ENCODE measurements around the gene ARHGAP15. TPM values are rescaled to one million over a fixed set of nuclear protein-coding genes. Genes with fewer than 3 reads are reported as not detected.

Gene ARHGAP15
- total RNA-seq, 1 donor from 2014 or later, result not detected

- H3K27me3 ChIP-seq (ENCODE audit: insufficient read depth, low read length), result no peaks in the 10 kb centered on the region
- no peak overlapping the region for H3K4me2 ChIP-seq (ENCODE audit: low read length)
- H3K9me3 ChIP-seq (ENCODE audit: insufficient read depth, low read depth, low read length), result no peaks in the 10 kb centered on the region
- Mint-ChIP-seq H3K4me3 (ENCODE audit: unreplicated experiment) (no peak overlapping the region), H3K9me3 (ENCODE audit: unreplicated experiment) (no peaks in the 10 kb centered on the region), H3K27ac (ENCODE audit: unreplicated experiment) (no peak overlapping the region), H3K27me3 (ENCODE audit: low read depth, unreplicated experiment) (no peaks in the 10 kb centered on the region), H3K36me3 (ENCODE audit: low read depth, unreplicated experiment) (no peaks in the 10 kb centered on the region), H3K4me1 (ENCODE audit: low read depth, unreplicated experiment) (peaks cover 16% of the 10 kb centered on the region)
- no peak overlapping the region for H3K27ac ChIP-seq (ENCODE audit: low read depth, low read length)
- TF ChIP-seq EZH2 (IDR thresholded peaks at IDR 0.05; ENCODE audit: insufficient read depth, low read length) (no peak), CTCF (IDR thresholded peaks at IDR 0.05; ENCODE audit: insufficient read depth, low read depth, low read length) (no peak)
- H4K20me1 ChIP-seq (ENCODE audit: insufficient read depth, low read length), result no peaks in the 10 kb centered on the region
- peak; percentile 29 for FAIRE-seq
- H3K9ac ChIP-seq (ENCODE audit: low read length), result no peak overlapping the region
- peaks cover 11% of the 10 kb centered on the region for H3K4me1 ChIP-seq (ENCODE audit: insufficient read depth, low read length)
- no peaks in the 10 kb centered on the region for H3K36me3 ChIP-seq (ENCODE audit: insufficient read depth, low read length)
- no peak overlapping the region for H3K4me3 ChIP-seq (ENCODE audit: insufficient read depth, low read depth, low read length)
- H3K79me2 ChIP-seq (ENCODE audit: insufficient read depth, low read length), result no peaks in the 10 kb centered on the region
- no peak for DNase-seq (ENCODE audit: low read depth)
- no peak overlapping the region for H2AFZ ChIP-seq (ENCODE audit: low read depth, low read length)
Measured at GRCh38 chr2:143526498-143526897, 397.3 kb downstream of the ARHGAP15 start.

- H3K4me3 Mint-ChIP-seq (ENCODE audit: unreplicated experiment), result no peak overlapping the region
- peaks cover 16% of the 10 kb centered on the region for H3K4me1 Mint-ChIP-seq (ENCODE audit: low read depth, unreplicated experiment)
- no peak overlapping the region for H3K4me3 ChIP-seq (ENCODE audit: insufficient read depth, low read depth, low read length)
- no peaks in the 10 kb centered on the region for H3K9me3 Mint-ChIP-seq (ENCODE audit: unreplicated experiment)
- H3K27me3 ChIP-seq (ENCODE audit: insufficient read depth, low read length), result no peaks in the 10 kb centered on the region
- H3K27ac ChIP-seq (ENCODE audit: low read depth, low read length), result no peak overlapping the region
- H3K36me3 Mint-ChIP-seq (ENCODE audit: low read depth, unreplicated experiment), result no peaks in the 10 kb centered on the region
- no peak overlapping the region for H2AFZ ChIP-seq (ENCODE audit: low read depth, low read length)
- H3K9me3 ChIP-seq (ENCODE audit: insufficient read depth, low read depth, low read length), result no peaks in the 10 kb centered on the region
- H3K9ac ChIP-seq (ENCODE audit: low read length), result no peak overlapping the region
- TF ChIP-seq EZH2 (IDR thresholded peaks at IDR 0.05; ENCODE audit: insufficient read depth, low read length), result no peak
- peak; percentile 21 for DNase-seq (ENCODE audit: low read depth)
- no peaks in the 10 kb centered on the region for H3K27me3 Mint-ChIP-seq (ENCODE audit: low read depth, unreplicated experiment)
- peak; percentile 55 for FAIRE-seq
- H3K79me2 ChIP-seq (ENCODE audit: insufficient read depth, low read length), result no peaks in the 10 kb centered on the region
- no peaks in the 10 kb centered on the region for H4K20me1 ChIP-seq (ENCODE audit: insufficient read depth, low read length)
- no peak overlapping the region for H3K4me2 ChIP-seq (ENCODE audit: low read length)
- no peaks in the 10 kb centered on the region for H3K36me3 ChIP-seq (ENCODE audit: insufficient read depth, low read length)
- no peak overlapping the region for H3K27ac Mint-ChIP-seq (ENCODE audit: unreplicated experiment)
- H3K4me1 ChIP-seq (ENCODE audit: insufficient read depth, low read length), result peaks cover 11% of the 10 kb centered on the region
Measured at GRCh38 chr2:143528021-143528420, 398.8 kb downstream of the ARHGAP15 start.

- Histone ChIP-seq H3K4me3 (ENCODE audit: insufficient read depth, low read depth, low read length) (no peak overlapping the region), H3K79me2 (ENCODE audit: insufficient read depth, low read length) (no peaks in the 10 kb centered on the region), H4K20me1 (ENCODE audit: insufficient read depth, low read length) (no peaks in the 10 kb centered on the region), H3K9ac (ENCODE audit: low read length) (no peak overlapping the region), H2AFZ (ENCODE audit: low read depth, low read length) (no peak overlapping the region), H3K27ac (ENCODE audit: low read depth, low read length) (no peak overlapping the region), H3K36me3 (ENCODE audit: insufficient read depth, low read length) (no peaks in the 10 kb centered on the region), H3K9me3 (ENCODE audit: insufficient read depth, low read depth, low read length) (no peaks in the 10 kb centered on the region), H3K4me2 (ENCODE audit: low read length) (no peak overlapping the region), H3K27me3 (ENCODE audit: insufficient read depth, low read length) (no peaks in the 10 kb centered on the region), H3K4me1 (ENCODE audit: insufficient read depth, low read length) (peaks cover 6% of the 10 kb centered on the region)
- no peak for TF ChIP-seq EZH2 (IDR thresholded peaks at IDR 0.05; ENCODE audit: insufficient read depth, low read length)
- no peak for TF ChIP-seq CTCF (IDR thresholded peaks at IDR 0.05; ENCODE audit: insufficient read depth, low read depth, low read length)
- Mint-ChIP-seq H3K4me1 (ENCODE audit: low read depth, unreplicated experiment) (peaks cover 14% of the 10 kb centered on the region), H3K36me3 (ENCODE audit: low read depth, unreplicated experiment) (no peaks in the 10 kb centered on the region), H3K27ac (ENCODE audit: unreplicated experiment) (no peak overlapping the region), H3K27me3 (ENCODE audit: low read depth, unreplicated experiment) (no peaks in the 10 kb centered on the region), H3K4me3 (ENCODE audit: unreplicated experiment) (no peak overlapping the region), H3K9me3 (ENCODE audit: unreplicated experiment) (no peaks in the 10 kb centered on the region)
- FAIRE-seq, result no peak
- no peak for DNase-seq (ENCODE audit: low read depth)
Measured at GRCh38 chr2:143529118-143529720, 400.0 kb downstream of the ARHGAP15 start.
